Choroid plexus epithelial cell (primary cell): ENCODE results near the gene SRRM1.

Experiments
- DNase-seq: peaks from one replicate; pipeline ENCODE4 v3.0.0-alpha.2; 2010; ENCODE audit warnings: low read depth
- H3K4me3 ChIP-seq: 2 replicates; pipeline ENCODE4 v1.5.1; 2011; ENCODE audit warnings: low read depth, mild to moderate bottlenecking, control low read depth, low read length, moderate library complexity
- CTCF ChIP-seq: conservative IDR thresholded peaks from 2 replicates; pipeline ENCODE4 v1.5.1; 2011; ENCODE audit warnings: low read depth, mild to moderate bottlenecking, control low read depth, inconsistent platforms, low read length, moderate library complexity

SRRM1 gene

DNA sequence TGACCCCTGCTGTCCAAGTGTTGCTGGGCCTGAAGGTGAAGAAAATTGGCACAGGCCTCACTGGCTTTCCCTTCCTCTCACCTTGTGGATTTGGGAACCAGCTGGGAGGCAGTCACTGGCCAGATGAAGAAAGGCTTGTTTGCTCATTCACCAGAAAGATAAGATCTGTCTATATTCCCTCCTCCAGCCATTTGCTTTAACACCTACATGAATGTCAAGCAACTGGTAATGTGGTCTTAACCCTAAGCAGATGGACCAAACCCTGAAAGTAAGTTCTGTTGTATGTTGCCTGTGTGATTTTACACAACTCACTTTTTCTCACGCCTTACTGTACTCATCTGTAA lies 10.3 kb upstream of the SRRM1 start:
- DNase-seq, result no peak
- no peak overlapping the region for H3K4me3 ChIP-seq
- no peak for TF ChIP-seq CTCF

DNA sequence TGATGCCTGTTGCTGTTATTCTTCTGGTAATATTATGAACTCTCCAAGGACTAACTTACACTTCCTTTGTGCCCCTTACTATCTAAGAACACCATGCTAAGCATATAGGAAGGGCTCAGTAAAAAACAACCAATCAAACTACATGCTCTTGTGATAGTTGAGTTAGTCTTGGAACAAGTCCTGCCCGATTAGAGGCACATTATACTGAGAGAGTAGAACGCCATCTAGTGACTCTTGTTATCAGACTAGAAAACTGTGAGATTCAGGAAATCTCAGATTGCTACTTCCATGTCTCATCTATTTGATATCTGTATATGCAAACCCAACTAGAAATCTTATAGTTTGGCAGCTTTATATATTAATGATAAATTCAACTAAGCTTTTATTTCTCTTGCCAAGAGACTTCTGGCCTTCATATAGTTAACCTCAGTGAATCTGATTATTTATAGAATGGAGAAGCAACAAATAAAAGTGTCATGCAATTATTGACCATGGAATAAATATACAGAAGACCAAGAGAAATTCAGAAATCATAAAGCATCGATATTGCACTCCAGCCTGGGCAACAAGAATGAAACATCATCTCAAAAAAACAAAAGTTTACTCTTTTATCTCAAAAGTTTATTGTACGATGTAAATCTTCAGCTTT lies 7.8 kb upstream of the SRRM1 start:
- peak; percentile 91 for DNase-seq
- peak; percentile 68 for TF ChIP-seq CTCF
- no peak overlapping the region for H3K4me3 ChIP-seq

DNA sequence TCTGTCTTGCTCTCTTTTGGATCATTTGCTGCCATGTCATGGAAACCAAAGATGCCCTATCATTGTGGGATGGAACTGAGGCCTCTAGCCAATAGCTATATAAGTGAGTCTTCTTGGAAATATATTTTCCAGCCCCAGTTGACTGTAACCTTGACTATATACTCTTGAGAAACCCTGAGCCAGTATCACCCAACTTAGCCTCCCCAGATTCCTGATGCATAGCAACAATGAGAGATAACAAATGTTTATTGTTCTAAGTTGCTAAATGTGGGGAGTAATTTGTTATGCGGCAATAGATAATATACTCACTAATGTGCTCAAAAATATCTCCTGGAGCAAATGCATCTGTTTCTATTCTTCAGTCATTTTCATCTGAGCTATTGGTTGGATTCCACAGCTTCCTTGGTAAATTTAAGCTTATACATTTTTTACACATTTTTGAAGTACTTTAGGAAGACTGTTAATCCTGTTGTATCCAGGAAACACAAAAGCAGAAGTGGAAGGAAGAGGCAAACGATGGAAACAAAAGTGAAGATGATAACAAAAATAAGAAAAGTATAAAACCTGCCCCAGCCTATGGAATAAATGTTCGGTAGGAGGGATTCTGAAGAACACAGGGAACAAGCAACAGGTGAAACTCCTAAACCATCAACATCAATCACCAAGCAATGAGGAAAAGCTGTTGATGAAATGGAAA lies 6.3 kb upstream of the SRRM1 start:
- DNase-seq, result peak; percentile 9
- TF ChIP-seq CTCF, result no peak
- no peak overlapping the region for H3K4me3 ChIP-seq

- DNase-seq, result no peak
- H3K4me3 ChIP-seq, result no peak overlapping the region
- TF ChIP-seq CTCF, result no peak
Observed at GRCh38 chr1:24639094-24639493, 4.0 kb upstream of the SRRM1 start.

GRCh38 chr1:24639881-24640280 lies 3.2 kb upstream of the SRRM1 start:
- H3K4me3 ChIP-seq, result no peak overlapping the region
- TF ChIP-seq CTCF, result no peak
- DNase-seq, result no peak

DNA sequence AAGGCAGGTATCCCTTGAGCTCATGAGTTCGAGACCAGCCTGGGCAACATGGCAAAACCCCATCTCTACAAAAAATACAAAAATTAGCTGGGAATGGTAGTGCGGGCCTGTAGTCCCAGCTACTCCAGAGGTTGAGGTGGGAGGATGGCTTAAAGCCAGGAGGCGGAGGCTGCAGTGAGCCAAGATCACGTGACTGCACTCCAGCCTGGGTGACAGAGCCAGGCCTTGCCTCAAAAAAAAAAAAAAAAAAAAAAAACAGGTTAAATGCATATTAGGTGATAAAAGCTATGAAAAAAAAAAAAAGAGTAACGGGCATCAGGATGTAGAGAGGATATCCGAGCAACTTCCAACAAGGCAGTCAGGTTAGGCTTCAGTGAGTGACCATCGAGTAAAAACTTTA lies 2.8 kb upstream of the SRRM1 start:
- peak; percentile 24 for DNase-seq
- TF ChIP-seq CTCF, result no peak

DNA sequence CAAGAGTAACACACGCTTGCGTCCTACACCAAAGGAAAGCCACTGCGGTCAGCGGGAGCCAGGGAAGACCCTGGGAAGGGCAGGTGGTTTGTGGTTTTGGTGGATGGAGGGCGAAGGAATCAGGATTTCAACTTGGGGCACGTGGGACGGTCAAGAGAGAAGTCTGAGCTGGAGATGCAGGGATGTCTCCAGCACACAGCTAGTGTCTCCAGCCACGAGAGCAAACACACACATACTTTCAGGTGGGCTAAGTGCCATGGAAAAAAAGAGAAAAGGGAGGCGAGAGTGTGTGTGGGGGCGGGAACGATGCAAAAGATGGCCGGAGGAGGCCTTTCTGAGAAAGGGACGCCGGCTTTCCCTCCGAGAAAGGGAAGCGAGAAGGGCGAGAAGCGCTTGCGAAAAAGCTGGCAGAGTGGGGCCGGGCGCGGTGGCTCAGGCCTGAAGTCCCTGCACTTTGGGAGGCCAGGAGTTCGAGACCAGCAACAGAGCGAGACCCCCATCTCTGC lies 1.4 kb upstream of the SRRM1 start:
- H3K4me3 ChIP-seq, result peak overlapping the region; percentile 55
- TF ChIP-seq CTCF, result no peak
- DNase-seq, result peak; percentile 41

More for the DNA sequence above, 2.8 kb upstream of the SRRM1 start:
- no peak overlapping the region for H3K4me3 ChIP-seq
